Superior temporal gyrus (tissue), 1 donor: ENCODE measurements around the gene ZBED4.
A peak's percentile ranks its signal among the peaks of the same experiment; 100 is the strongest.

Experiments used
- DNase-seq: peaks from one replicate; pipeline ENCODE4 v3.0.0-alpha.2; 2016; ENCODE audit errors: extremely low spot score

The ZBED4 gene

DNA sequence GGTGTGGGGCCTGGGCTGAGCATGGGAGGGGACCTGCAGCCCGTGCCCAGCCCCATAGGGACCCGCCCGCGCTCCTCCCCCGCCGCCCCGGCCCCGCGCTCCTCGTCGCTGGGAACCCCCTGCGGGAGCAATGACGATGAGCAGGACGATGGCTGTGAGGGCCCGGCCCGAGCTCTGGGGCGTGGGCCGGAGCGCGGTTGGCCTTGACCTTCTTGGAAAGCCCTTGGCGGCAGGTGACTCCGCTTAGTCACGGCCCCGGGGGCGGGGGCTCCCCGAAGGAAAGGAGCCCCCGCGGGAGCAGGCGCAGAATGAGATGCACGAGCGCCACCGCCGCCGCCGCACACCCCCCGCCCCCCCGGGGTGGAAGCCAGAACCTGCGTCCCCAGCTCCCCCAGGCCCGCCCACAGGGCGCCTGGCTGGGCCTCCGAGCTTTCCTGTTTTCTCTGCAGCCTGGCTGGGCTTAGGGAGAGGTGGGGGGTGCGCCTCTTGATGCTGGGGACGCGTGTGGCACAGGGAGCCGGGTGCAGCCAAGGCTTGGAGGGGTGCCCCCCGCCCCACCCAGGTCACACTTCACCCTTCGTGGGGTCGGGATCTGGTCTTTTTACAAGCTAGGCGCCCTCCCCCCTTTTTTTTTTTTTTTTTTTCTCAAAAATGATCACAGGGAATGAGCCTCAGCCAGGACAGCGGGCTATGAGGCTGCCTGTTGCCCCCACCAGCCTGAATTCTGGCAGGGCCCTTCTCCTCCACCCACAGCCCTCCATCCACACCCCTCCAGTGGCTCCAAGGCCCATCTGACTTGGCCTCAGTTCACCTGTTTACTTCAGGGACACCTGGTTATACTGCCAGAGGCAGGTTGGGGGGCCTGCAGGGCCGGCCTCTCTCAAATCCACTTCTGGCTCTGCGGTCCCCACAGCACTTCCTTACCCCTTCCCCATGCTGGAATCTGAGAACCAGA lies 82.7 kb downstream of the ZBED4 start:
- peak; percentile 42 for DNase-seq

DNA sequence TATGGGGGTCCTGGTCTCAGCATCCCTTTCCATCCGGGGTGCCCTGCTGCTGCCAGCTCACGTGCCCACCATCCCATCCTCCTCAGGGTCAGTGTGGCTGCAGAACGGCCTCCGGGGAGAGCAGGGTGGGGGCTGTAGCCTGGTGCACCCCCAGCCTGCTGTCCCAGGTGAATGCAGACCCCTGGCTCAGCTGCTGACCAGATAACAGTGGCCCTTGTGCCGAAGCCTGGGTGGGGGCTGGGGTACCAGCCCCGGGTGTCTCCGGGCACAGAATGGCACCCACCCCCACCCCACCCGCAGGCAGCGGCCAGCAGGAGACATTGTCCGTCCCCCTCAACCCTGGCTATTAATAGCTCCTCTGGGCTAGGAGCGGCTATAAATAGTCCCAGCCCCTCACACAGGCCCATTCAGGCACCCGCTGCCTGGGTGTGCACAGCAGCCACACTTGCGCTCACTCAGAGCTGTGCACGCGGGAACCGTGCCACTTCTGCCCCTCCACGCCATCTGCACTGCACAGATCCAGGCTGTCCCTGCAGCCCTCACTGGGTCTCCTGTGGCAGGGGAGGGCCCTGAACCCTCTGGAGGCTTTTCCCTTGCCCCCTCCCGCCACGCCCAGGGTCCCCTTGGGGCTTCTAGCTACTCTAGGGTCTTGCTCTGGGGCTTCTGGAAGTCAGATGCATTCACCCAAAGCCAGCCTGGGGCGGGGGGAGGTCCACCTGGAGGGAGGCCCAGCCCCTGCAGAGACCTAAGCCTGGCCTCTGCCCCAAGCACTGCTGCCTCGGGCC lies 83.5 kb downstream of the ZBED4 start:
- peak; percentile 80 for DNase-seq

DNA sequence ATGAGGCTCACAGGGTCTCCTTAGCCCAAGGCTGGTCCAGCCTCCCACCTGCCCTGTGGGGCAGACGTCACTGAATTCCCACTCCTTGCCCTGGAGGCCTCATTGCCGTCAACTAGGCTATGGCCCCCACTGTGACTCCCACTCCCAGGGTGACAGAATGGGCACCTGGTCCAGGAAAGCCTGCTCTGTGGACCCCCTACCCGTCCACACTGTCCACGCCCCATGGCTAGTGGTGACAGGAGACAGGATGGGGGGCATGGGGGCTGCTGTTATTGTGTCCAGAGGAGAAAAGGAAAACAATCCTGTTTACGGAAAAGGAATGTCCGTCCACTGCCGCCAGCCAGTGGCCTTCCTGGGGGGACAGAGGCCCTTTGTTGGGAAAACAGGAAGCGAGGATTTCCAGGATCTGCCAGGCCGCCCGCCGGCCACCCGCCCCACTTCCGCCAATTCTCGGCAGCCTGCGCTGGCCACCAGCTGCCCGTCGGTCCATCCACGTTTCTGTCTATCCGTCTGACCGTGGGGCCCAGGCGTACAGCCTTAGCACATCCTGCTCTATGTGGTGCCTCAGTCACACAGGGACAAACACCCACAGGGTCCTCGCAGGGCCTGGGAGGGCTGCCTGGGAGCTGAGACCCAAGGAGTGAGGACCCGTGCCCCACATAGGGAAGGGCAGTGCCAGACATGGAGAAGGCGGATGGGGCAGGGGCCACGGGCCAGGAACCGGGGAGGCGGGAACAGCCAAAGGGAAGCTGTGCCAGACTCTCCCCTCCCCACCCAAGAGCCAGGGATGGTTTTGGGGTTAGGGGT lies 84.3 kb downstream of the ZBED4 start:
- DNase-seq, result peak; percentile 74

DNA sequence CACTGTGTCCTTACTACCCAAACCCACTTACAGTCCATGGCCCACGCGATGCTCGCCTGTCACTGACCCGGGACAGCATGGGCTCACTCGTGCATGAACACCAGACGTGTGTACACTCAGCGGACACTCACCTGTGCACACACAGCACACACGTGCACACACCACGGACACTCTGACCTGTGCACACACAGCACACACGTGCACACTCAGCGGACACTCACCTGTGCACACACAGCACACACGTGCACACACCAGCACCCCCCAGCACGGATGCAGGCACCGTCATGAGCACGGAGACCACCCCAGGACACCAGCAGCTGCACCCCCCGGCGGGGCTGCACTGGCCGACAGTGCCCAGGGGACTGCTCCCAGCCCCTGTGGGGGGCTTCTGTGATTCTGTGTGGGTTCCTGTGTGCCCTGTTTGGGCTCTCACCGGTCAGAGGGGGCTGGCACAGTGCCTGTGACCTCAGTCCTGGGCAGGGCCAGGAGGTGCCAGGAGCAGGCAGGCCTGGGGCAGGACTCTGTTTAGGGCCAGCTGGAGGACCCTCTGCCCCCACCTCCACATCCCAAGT lies 85.0 kb downstream of the ZBED4 start:
- DNase-seq, result no peak
